ENCODE measurements around the gene TMEM17.

GRCh38 chr2:62467475-62468321, 38.3 kb downstream of the TMEM17 start:
- TF ChIP-seq CTCF (IDR thresholded peaks at IDR 0.05) (no peak), POLR2A (IDR thresholded peaks at IDR 0.05) (no peak)

All from testis (tissue), 2 donors.